ENCODE measurements around the gene ATP5ME. TPM values are rescaled to one million over a fixed set of nuclear protein-coding genes. Genes with fewer than 3 reads are reported as not detected.

The ATP5ME gene
- polyA plus RNA-seq, 1 of the 3 experiments (the other 2 are of a cell fraction), result 1,185 TPM

- H4K20me1 ChIP-seq (ENCODE audit: insufficient read depth), result no peaks in the 10 kb centered on the region
- no peaks in the 10 kb centered on the region for H3K36me3 ChIP-seq (replicated peaks in 1 of 2; ENCODE audit: control insufficient read depth in 1 of 2, insufficient read depth in 2 of 2, low read length in 1 of 2)
- no peak for DNase-seq
- no peak overlapping the region; a peak in 1 of 4 replicates for H3K4me3 ChIP-seq (ENCODE audit: low read depth in 2 of 2, low read length in 1 of 2)
- no peak overlapping the region for H3K9ac ChIP-seq
- H3K79me2 ChIP-seq (ENCODE audit: insufficient read depth), result no peaks in the 10 kb centered on the region
- 30% methylated on average over 10 of the region's 23 CpGs for WGBS (ENCODE audit: low lambda C conversion rate)
- H3K9me3 ChIP-seq, result no peaks in the 10 kb centered on the region
- no peak overlapping the region for H3K4me2 ChIP-seq
- ChIA-PET CTCF (interaction anchor here (1.0 kb wide), 1 partner anchor 27 kb away, joined by 3 read pairs; no protein-coding TSS in a partner anchor), POLR2A (interaction anchor here (0.7 kb wide), 1 partner anchor 54 kb away, joined by 3 read pairs; no protein-coding TSS in a partner anchor)
- no peaks in the 10 kb centered on the region for H3F3A ChIP-seq (replicated peaks; ENCODE audit: insufficient read depth)
- H2AFZ ChIP-seq (ENCODE audit: low read depth), result no peak overlapping the region
- no peaks in the 10 kb centered on the region for H3K9me2 ChIP-seq
- peaks cover 0 to 12% of the 10 kb centered on the region in 2 experiments; a peak in 1 of 4 replicates for H3K4me1 ChIP-seq (ENCODE audit: control insufficient read depth in 1 of 2, insufficient read depth in 2 of 2, low read depth in 1 of 2, low read length in 1 of 2)
- no peak for TF ChIP-seq RFX5 (IDR thresholded peaks at IDR 0.05; ENCODE audit: low read length)
- TF ChIP-seq TEAD4 (IDR thresholded peaks at IDR 0.05; ENCODE audit: borderline replicate concordance, insufficient read depth), result no peak
- TF ChIP-seq NFIC (IDR thresholded peaks at IDR 0.05; ENCODE audit: borderline replicate concordance), result no peak
- no peak for TF ChIP-seq CHD2 (IDR thresholded peaks at IDR 0.05; ENCODE audit: low read length, partially characterized antibody)
- no peak for TF ChIP-seq MXI1 (IDR thresholded peaks at IDR 0.05; ENCODE audit: low read depth, low read length)
- no peak for TF ChIP-seq RXRA (IDR thresholded peaks at IDR 0.05; ENCODE audit: borderline replicate concordance, low read depth)
- no peak for TF ChIP-seq PBX3 (IDR thresholded peaks at IDR 0.05)
- TF ChIP-seq YY1 (IDR thresholded peaks at IDR 0.05; ENCODE audit: low read depth), result no peak
- no peak for TF ChIP-seq TCF12 (IDR thresholded peaks at IDR 0.05)
- no peak for TF ChIP-seq MAX (IDR thresholded peaks at IDR 0.05; ENCODE audit: low read depth)
- no peak for TF ChIP-seq ZBTB33 (IDR thresholded peaks at IDR 0.05; ENCODE audit: borderline replicate concordance, low read depth)
- TF ChIP-seq SMC3 (IDR thresholded peaks at IDR 0.05; ENCODE audit: low read depth, low read length), result no peak
- no peak for TF ChIP-seq TAF1 (IDR thresholded peaks at IDR 0.05; ENCODE audit: borderline replicate concordance, low read depth, low read length)
- no peak for TF ChIP-seq RAD21 (IDR thresholded peaks at IDR 0.05; ENCODE audit: low read length)
- TF ChIP-seq FOSL2 (IDR thresholded peaks at IDR 0.05; ENCODE audit: borderline replicate concordance, low read depth), result no peak
- no peak for TF ChIP-seq ELF1 (IDR thresholded peaks at IDR 0.05)
- no peak for TF ChIP-seq GATA2 (CRISPR knock-in tag; IDR thresholded peaks at IDR 0.05)
- no peak for TF ChIP-seq FOXM1 (IDR thresholded peaks at IDR 0.05; ENCODE audit: low read depth)
- TF ChIP-seq FOXJ3 (CRISPR knock-in tag; IDR thresholded peaks at IDR 0.05), result no peak
- H3K27me3 ChIP-seq (ENCODE audit: insufficient read depth), result no peaks in the 10 kb centered on the region
- no peak overlapping the region for H3K27ac ChIP-seq (ENCODE audit: low read depth in 2 of 2, low read length in 1 of 2)
These were observed 16.7 kb downstream of the ATP5ME start for GRCh38 chr4:657338-657833.

Data from SK-N-SH (cell line).